ENCODE data around the gene LRRC42.
"Not testable (repeated sequence)": the region's sequence is repeated elsewhere in the genome, so short reads cannot be mapped to it uniquely, and the experiment has no call there.

Gene LRRC42

DNA sequence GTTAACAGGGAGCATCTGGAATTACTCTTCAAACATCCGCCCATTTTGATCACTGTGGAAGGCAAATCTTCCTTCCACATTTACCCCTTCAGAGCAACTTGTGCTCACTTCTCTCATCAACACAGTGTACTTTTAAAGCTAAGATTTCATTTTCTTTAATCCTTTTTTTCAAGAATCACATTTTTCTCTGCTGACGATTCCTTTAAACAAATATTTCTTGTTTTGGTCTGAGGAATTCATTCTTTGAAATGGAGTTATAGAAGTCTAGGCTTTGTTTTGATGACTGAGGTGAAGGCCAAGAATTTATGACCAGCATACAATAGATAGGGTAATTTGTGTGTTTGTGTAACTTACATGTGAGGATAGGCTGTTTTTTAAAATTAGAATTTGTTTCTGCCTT is 25.6 kb downstream of the LRRC42 start:
- DNase-seq: no peak

DNA sequence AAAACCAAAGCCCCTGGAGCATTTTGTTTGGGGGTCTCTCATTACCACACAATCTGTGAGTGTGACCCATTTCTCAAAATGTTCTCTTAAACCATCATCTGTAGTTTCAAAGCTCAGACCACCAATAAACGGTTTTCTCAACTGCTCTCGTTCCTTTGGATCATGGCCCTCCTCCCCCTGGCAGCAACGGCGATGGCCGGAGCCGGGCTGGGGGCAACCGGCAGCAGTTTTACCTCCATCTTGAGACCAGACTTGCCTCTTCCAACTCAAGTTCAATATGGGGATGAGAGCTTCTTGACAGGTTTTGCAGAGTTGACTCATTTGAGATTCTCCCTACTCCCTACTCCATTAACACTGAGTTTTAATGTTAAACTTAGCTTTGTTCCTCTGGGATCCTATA is 29.7 kb downstream of the LRRC42 start:
- DNase-seq: no peak

DNA sequence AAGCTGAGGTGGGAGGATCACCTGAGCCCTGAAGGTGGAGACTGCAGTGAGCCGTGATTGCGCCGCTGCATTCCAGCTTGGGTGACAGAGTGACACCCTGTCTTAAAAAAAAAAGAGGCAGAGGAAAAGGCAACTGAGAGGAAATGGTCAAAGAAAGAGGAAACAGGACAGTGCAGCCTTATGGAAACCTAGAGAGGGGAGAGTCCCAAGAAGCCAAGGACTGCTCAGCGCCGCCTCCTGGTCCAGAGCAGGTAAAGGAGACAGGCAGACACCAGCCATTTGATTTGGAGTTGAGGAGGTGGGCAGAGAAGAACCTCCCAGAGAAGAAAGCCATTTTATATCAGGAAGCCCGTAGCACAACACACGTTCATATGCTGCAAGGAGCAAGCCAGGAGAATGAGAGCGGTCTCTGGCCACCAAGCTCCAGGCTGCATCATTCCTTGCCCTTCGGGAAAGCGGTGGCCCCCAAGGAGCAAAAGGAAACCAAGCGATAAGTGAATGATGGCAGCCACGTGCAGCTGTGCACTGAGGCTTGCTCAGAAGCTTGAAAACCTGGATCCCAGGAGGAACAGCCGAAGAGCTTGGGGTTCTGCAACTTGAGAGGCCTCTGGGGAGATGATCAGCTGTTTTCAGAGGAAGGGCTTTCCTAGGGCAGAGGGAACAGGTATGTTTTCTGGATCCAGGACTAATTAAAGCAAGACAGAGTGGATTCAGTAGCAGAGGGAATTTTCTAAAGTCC is 33.7 kb downstream of the LRRC42 start:
- DNase-seq: no peak

DNA sequence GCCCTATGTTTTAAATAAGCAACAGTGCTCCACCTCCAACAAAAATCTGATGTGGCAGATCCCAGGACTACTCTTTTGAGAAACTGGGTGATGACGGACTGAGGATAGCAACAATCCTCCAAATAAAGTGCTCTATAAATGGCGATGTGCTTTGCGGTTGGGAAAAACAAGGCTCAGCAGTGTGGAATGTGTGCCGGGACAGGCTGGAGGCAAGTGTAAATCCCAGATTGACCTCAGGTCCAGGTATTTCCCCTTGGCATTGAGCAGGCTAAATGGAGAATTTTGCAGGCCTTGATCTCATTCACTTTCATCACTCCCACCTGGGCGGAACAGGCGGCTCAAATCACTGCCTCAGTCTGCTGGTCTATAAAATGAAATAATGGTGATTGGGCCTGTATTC is 35.1 kb downstream of the LRRC42 start:
- no peak for DNase-seq

DNA sequence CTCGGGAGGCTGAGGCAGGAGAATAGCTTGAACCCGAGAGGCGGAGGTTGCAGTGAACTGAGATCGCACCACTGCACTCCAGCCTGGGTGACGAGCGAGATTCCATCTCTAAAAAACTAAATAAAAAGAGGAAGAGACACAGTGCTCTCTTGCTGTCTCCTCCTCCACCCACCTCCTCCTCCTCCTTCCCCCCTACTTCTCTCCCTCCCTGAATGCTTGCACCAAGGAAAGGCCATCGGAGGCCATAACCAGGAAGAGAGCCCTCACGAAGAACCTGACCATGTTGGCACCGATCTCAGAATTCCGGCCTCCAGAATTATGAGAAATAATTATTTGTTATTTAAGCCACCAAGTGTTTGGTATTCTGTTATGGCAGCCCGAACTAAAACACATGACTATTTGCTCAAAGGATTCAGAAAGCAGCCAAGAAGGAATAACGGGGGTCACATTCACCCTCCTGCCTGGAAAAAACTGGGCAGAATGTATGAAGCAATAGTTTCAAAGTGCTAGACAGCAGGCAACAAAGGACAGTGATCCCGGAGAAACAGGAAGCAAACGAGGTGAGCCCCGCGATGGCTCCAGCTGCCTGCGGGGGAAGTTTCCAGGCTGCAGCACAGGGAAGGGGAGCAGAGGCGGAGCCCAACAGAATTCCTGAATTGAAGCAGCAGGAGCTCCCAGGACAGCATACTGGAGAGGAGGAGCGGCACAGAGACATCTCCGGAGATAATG is 36.0 kb downstream of the LRRC42 start:
- no peak for DNase-seq

DNA sequence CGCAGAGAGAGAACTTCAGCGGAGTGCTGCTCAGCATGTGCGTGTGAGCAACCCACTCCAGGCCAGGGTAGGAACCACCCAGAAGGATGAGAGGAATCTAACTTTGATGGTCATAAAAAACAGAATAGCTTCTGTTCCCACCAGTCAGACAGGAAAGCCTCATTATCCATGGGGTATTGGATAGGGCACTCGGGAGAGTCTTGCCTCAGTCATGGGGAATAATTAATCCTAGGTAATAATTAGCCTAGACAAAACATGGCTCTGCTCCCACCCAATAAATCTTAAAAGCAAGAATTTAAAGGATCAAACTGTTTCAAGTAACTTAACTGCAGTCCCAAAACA is 36.6 kb downstream of the LRRC42 start:
- DNase-seq: no peak

DNA sequence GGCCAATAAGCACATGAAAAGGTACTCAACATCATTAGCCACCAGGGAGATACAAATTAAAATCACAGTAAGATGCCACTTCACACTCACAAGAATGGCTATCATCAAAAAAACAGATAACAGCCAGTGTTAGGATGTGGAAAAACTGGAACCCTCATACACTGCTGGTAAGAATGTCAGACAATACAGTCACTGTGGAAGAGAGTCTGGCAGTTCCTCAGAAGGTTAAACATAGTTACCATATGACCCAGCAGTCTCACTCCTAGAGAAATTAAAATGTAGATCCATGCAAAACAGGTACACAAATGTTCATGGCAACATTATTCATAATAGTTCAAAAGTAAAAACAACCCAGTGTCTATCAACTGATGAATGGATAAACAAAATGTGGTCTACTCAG is 38.6 kb downstream of the LRRC42 start:
- DNase-seq: no peak

DNA sequence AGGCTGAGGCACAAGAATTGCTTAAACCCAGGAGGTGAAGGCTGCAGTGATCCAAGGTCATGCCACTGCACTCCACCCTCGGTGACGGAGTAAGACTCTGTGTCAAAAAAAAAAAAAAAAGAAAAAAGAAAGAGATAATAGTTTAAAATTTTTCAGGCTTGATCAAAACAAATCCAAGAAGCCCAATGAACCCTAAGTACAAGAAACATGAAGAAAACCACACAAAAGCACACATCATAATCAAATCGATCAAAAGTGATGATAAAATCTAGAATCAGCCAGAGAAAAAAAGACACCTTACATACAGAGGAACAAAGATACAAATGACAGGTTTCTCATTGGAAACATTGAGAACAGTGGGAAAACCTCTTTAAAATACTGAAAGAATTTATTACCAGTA is 40.3 kb downstream of the LRRC42 start:
- DNase-seq: peak; percentile 3

DNA sequence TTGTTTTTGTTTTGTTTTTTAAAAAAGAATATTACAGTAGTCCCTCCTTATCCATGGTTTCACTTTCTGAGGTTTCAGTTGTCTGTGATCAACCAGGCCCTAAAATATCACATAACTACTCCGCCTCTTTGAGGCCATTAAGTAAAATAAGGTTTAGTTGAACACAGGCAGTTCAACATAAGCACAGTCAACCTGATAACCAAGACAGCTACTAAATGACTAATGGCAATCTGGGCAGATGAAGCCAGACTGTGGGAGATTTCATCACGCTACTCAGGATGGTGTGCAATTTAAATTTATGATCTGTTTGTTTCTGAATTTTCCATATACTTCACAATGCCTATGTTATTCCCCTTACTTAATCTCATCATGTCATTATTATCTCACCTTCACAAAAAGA is 41.7 kb downstream of the LRRC42 start:
- no peak for DNase-seq

DNA sequence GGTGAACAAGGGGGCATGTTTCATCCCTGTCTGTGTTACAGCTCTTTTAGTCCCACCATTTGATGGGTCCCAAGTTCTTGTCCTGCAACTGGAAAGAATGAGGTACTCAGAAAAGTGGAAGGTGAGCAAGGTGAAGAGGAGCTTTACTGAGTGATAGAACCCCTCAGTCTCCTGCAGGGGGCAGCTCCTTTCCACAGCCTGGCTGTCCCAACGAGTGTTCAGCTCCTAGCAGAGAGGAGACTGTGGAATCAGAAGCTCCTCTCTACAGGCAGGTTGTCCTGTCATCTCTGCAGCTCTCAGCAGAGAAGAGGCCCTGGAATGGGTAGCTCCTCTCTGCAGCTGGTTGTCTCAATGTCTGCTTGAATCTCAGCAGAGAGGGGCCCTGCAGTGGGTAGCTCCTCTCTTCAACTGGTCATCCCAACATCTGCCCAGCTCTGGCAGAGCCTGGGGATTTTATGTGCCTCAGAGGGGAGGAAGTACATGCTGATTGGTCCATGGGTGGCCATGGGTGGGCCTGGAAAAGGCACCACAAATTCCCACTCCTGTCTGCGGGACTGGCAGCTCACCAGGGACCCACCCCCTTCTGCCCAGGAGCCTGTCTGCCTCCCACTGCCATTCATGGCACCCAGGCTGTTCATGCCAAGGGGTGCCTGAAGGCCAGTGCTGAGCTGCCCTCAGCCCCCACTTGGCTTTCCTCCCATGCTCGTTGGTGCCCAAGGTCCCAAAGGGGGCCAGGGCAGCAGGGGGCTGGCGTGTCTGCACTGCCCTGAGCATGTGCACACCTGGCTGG is 46.1 kb downstream of the LRRC42 start:
- DNase-seq: no peak

DNA sequence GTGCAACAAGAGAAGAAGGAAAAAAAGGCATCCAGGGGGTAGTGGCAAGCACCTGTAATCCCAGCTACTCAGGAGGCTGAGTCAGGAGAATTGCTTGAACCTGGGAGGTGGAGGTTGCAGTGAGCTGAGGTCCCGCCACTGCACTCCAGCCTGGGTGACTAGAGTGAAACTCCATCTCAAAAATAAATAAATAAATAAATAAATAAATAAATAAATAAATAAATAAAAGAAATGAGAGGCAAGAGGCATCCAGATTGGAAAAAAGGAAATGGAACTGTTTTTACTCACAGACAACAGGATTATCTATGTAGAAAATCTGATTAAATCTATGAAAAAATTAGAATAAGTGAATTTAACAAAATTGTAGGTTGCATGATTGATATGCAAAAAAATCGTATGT is 48.4 kb downstream of the LRRC42 start:
- DNase-seq: not testable (repeated sequence)

DNA sequence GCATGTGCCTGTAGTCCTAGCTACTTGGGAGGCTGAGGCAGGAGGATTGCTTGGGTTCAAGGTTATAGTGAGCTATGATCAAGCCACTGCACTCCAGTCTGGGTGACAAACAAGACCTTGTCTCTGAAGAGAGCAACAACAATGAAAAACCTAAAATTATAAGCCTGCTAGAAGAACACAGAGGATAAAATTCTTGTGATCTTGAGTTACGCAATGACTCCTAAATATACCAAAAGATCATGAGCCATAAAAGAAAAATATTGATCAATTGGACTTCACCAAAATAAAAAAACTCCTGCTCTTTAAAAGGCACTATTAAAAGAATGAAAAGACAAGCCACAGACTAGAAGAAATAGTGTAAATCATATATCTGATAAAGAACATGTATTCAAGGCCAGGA is 49.5 kb downstream of the LRRC42 start:
- no peak for DNase-seq

DNA sequence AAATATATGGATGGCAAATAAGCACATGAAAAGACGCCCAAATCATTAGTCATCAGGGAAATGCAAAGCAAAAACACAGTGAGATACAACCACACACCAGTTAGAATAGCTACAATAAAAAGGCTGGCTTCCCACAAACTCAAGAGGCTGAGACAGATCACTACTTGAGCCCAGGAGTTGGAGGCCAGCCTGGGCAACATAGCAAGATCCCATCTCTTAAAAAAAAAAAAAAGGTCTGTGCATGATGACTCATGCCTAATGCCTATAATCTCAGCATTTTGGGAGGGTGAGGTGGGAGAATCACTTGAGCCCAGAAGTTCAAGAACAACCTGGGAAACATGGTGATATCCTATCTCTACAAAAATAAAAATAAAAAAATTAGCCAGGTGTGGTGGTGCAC is 52.1 kb downstream of the LRRC42 start:
- no peak for DNase-seq

DNA sequence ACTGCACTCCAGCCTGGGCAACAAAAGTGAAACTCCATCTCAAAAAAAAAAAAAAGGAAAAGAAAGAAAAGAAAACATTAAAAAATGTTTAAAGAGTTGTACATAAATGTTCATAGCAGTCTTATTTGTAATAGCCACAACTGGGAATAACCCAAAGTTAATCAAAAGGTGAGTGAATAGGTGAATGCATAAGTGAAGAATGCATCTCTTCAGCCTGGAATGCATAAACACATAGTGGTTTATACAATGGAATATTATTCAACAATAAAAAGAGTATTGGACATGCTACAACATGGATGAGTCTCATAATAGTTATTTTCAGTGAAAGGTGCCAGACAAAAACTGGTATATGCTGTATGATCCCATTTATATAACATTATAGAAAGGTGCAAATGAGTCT is 53.8 kb downstream of the LRRC42 start:
- no peak for DNase-seq

DNA sequence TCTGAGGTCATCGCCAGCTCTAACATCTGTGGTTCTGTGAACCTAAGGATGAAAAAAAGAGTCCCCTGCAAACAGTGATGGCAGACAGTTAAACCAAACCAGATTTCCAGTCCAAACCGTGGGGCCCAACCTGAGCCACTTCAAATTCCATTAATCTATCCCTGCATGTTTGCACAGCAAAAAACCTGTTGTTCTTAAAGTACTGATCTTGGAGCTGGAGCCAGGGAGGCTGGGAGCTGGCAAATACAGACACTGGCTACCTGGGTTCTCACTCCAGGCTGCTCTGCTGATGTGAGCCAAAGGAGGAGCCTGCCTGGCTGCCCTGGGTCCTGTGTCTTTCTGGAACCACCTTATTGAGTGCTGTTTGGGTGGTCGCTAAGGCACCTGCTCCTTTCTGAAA is 55.4 kb downstream of the LRRC42 start:
- no peak for DNase-seq

DNA sequence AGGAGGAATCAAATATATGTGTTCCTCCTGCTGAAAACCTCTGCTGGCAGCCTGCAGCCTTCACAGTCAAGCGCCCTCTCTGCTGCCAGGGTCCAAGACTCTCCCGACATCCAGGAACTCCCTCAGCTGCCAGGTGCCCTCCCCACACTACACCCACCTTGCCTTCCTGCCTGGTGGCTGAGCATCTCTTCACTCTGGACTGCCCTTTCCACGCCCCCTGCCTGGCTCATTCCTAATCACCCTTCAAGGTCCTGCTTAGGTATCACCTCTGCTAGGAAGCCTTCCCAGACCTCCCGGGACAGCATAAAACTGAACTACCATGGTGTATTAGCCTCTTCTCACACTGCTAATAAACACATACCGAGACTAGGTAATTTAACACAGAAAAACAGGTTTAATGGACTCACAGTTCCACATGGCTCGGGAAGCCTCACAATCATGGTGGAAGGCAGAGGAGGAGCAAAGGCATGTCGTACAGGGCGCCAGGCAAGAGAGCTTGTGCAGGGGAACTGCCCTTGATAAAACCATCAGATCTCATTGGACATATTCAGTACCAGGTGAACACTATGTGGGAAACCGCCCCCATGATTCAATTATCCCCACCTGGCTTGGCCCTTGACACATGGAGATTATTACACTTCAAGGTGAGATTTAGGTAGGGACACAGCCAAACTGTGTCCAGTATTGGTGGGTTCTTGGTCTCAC is 56.5 kb downstream of the LRRC42 start:
- DNase-seq: no peak

DNA sequence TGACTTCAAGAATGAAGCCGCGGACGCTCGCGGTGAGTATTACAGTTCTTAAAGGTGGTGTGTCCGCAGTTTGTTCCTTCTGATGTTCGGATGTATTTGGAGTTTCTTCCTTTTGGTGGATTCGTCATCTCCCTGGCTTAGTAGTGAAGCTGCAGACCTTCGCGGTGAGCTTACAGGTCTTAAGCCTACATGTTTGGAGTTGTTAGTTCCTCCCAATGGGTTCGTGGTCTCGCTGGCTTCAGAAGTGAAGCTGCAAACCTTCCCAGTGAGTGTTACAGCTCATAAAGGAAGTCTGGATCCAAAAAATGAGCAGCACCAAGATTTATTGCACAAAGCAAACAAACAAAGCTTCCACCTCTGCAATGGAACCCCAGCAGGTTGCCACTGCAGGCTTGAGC is 57.1 kb downstream of the LRRC42 start:
- no peak for DNase-seq

DNA sequence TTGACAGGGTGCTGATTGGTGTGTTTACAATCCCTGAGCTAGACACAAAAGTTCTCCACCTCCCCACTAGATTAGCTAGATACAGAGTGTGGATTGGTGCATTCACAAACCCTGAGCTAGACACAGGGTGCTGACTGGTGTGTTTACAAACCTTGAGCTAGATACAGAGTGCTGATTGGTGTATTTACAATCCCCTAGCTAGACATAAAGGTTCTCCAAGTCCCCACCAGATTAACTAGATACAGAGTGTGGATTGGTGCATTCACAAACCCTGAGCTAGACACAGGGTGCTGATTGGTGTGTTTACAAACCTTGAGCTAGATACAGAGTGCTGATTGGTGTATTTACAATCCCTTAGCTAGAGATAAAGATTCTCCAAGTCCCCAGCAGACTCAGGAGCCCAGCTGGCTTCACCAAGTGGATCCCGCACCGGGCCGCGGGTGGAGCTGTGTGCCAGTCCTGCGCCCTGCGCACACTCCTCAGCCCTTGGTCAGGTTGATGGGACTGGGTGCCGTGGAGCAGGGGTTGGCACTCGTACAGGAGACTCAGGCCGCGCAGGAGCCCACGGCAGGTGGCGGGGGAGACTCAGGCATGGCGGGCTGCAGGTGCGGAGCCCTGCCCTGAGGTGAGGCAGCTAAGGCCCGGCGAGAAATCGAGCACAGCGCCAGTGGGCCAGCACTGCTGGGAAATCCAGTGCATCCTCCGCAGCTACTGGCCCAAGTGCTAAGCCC is 57.8 kb downstream of the LRRC42 start:
- not testable (repeated sequence) for DNase-seq

DNA sequence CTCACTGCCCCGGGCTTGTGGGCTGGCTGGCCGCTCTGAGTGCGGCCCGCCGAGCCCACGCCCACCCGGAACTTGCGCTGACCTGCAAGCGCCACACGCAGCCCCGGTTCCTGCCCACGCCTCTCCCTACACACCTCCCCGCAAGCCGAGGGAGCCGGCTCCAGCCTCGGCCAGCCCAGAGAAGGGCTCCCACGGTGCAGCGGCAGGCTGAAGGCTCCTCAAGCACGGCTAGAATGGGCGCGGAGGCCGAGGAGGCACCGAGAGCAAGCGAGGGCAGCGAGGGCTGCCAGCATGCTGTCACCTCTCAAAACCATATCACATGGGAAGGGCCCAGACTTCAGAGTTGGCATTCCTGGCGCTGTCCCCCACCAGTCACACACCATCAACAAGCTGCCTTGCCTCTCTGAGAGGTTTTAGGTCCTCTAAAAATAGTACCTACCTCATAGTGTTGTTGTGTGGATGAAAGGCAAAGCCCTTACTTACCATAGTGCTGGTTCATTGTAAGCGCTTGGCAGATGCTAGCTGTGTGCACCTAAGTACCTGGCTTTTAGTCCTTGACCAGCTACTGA is 58.4 kb downstream of the LRRC42 start:
- DNase-seq: no peak

DNA sequence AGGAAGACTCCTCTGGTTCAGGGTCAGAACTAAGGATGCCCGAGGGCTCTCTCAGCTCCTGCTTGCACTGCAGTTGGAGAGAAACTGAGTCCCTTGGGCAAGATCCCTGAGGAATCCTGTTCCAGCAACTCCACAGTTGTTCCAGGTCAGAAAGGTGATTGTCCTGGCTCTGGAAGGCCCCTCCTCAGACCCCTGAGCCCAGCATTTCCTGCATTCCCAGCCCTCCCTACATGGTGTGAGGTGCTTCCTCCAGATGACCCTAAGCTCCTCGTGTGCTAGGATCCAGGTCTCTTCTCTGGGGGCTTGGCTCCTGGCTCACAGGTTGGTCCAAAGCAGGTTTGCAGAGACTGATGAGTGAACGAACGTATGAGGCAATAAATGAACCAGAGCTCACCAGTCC is 60.4 kb downstream of the LRRC42 start:
- DNase-seq: no peak

DNA sequence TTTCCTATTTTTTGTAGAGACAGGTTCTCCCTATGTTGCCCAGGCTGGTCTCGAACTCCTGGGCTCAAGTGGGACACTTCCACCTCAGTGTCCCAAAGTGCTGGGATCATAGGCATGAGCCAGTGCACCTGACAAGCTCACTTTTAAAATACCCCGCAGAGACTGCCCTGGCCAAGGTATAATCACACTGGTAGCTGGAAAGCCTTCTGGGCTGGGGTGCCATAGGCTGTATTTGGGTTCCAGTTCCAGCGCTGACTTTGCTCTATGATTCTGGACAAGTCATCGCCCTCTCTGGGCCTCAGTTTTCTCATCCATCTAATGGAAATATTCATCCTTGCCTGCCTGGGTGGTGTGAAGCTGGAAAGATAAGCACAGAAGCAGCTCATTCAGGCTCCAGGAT is 61.5 kb downstream of the LRRC42 start:
- no peak for DNase-seq

DNA sequence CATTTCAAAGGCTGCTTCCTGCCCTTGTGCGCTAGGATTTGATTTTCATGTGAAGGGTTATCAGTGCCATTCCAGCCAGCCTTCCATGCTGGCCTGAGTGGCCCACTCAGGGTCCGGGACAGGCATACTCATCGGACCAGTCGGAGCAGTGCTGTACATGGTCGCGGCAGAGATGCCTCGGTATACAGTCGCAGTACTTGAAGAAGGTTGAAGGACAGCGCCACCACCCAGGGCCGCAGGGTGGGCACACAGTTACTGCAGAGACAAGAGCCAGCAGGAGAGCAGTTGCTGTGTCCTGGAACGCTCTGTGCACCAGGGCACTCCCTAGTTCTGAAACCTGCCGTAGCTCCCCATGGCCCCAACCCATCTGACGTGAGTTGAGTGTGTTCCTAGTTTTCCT is 62.7 kb downstream of the LRRC42 start:
- no peak for DNase-seq

Data from CD4-positive, alpha-beta T cell treated with Interleukin-12 subunit alpha and Interleukin-12 subunit beta, for 1 hour (primary cell).